ENCODE measurements around the gene SNX22.

Gene SNX22

GRCh38 chr15:64158363-64159134 lies 7.0 kb downstream of the SNX22 start:
- DNase-seq: no peak

DNA sequence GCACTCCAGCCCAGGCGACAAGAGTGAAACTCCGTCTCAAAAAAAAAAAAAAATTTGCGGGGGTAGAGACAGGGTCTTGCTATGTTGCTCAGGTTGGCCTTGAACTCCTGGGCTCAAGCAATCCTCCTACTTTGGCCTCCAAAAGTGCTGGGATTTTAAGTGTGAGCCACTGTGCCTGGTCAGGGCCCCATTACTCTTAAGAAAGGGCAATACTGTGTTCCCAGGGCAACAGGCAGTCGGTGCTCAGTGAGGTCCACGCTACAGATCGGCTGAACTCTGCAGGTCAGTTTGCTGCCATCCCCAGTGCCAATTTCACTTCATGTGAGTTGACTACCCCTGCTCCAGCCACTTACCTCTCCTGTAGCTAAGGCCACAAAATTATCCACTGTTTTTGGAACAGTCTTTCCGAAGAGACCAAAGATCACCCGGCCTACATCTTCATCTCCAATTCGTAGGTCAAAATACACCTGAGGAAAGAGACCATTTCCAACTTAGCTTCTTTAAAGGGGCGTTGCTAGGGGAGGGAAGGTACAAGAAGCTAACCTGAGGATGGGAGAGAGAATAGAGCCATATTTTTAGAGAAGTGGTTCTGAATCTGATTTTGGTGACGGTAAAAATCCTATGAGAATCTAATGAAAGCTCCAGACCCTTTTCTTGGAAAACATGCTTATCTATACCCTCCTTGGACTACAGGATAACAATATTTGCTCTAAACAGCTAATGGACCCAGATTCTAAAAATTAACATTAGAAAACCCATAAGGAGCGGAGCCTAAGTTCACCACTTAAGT lies 10.4 kb downstream of the SNX22 start:
- no peak for DNase-seq

- DNase-seq: no peak
These were observed 10.9 kb downstream of the SNX22 start for GRCh38 chr15:64162478-64162868.

DNA sequence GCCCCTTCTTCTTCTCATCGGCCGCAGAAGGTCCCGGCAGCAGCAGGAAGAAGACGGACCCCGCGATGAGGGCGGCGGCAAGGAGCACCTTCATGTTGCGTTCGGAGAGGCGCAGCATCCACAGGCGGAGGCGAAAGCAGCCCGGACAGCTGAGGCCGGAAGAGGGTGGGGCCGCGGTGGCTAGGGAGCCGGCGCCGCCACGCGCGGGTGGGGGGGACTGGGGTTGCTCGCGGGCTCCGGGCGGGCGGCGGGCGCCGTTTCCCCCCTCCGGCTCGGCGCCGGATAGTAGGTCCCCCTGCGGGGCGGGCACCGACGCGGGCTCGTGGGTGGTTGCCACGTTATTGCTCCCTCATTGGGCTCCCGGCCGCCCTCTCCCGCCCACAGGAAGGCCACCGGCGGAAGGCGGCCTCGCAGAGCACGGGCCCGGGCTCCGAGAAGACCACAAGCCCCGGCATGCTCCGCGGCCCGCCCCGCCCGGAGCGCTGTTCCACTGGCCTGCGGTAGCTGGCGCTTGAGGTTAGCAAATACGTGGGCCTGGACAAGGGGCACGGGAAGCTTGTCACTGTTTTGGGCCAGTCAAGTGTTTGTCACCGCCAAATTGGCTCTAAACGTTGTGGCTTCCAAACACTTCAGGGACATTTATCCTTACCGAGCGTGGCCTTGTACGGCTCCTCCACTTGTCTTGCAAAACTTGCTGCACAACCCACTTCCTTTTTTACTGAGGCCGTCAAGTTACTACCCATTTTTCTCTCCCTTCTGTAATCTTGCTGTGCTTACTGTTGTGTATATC lies 11.5 kb downstream of the SNX22 start, which contains the start of gene PPIB:
Gene PPIB (minus strand): TSS at position 154 of the 790 bp plus-strand sequence. CDS start 36 bp downstream, at position 118.
- DNase-seq: peak; percentile 95 to 97

- DNase-seq: no peak
These were observed 12.3 kb downstream of the SNX22 start for GRCh38 chr15:64163659-64164362.

GRCh38 chr15:64164436-64164835 lies 12.9 kb downstream of the SNX22 start:
- no peak for DNase-seq

GRCh38 chr15:64166102-64166890 lies 14.8 kb downstream of the SNX22 start:
- no peak for DNase-seq

- DNase-seq: no peak
These were observed 28.8 kb downstream of the SNX22 start for GRCh38 chr15:64180235-64180824.

- DNase-seq: no peak
These were observed 31.4 kb downstream of the SNX22 start for GRCh38 chr15:64182859-64183370.

- no peak for DNase-seq
These were observed 33.8 kb downstream of the SNX22 start for GRCh38 chr15:64185146-64185911.

GRCh38 chr15:64187396-64188191 lies 36.1 kb downstream of the SNX22 start:
- no peak for DNase-seq

GRCh38 chr15:64191971-64192830 lies 40.7 kb downstream of the SNX22 start:
- no peak for DNase-seq

DNA sequence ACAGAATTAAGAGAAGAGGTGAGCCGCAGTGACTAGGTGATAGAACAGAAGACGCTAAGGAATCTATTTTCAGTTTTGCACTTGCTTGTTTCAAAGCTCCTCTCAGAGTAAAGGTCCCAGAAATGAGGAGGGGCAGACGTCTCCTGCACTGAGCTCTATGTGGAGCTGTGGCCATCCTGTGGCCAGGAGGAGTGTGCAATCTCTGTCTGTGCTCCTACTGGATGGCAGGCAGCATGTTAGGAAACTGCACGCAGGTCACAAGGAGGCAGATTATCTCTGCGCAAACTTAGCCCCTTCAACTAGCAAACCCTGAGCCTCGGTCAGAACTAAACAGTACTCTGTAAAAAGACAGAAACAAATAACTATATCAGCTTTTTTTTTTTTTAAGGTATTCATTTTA lies 42.4 kb downstream of the SNX22 start:
- DNase-seq: no peak

DNA sequence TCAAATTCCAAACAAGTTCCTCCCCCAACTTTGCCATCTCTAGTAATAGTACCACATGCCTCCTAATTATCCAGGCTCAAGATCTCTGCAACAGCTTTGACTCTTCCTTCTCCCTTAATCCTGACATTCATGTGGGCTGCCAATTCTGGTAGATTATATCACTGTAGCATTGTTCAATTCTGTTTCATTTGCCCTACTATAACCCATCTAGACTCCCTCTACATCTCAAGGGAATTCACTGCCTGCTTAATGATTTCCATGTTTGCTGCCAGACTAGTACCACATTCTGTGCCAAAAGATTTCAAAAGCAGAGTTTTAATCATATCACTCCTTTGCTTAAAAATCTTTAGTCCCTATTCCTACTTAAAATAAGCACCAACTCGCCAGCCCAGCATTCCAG lies 45.9 kb downstream of the SNX22 start:
- DNase-seq: no peak

- DNase-seq: no peak
These were observed 53.7 kb downstream of the SNX22 start for GRCh38 chr15:64205202-64205601.

Measured in activated CD4-positive, alpha-beta T cell treated with anti-CD3 and anti-CD28 coated beads for 4 hours (primary cell).